IMR-90 (cell line): ENCODE results near the gene LMAN2L. TPM values are rescaled to one million over a fixed set of nuclear protein-coding genes. Genes with fewer than 3 reads are reported as not detected.

Experiments
- polyA plus RNA-seq, 3 experiments: library from polyadenylated mRNA; depleted of rRNA; stranded (reverse); fragments of >200 nt; gene quantifications; 2 replicates each; pipeline ENCODE4 v1.2.3, GENCODE V29; 2012; ENCODE audit warnings: low replicate concordance in 1 of 3
- total RNA-seq: library from RNA; depleted of rRNA; stranded (reverse); fragments of >200 nt; gene quantifications from 2 replicates; pipeline ENCODE4 v1.2.3, GENCODE V29; 2012; rRNA removed

Gene LMAN2L
- total and polyA plus RNA-seq, 2 of the 4 experiments (the other 2 are of a cell fraction): 22.5 to 22.9 TPM

Other genes starting within 250 kb of the LMAN2L start
- gene NEURL3, start 234.7 kb downstream of the LMAN2L start, total RNA-seq: not detected in 2 replicates
- gene NEURL3, start 234.7 kb downstream of the LMAN2L start, polyA plus RNA-seq (2012; rRNA removed): not detected in 2 replicates
- gene ARID5A, start 203.3 kb downstream of the LMAN2L start, total RNA-seq: 2.2 and 2.3 TPM in 2 replicates
- 6.7 and 7.2 TPM in 2 replicates for gene ARID5A, start 203.3 kb downstream of the LMAN2L start, polyA plus RNA-seq (2012; rRNA removed)
- 25.0 and 26.3 TPM in 2 replicates for gene KANSL3, start 101.8 kb downstream of the LMAN2L start, total RNA-seq
- 19.5 and 22.2 TPM in 2 replicates for gene KANSL3, start 101.8 kb downstream of the LMAN2L start, polyA plus RNA-seq (2012; rRNA removed)
- gene FER1L5, start 97.3 kb downstream of the LMAN2L start, total RNA-seq: 0.28 and 0.36 TPM in 2 replicates
- 0.09 and 0.15 TPM in 2 replicates for gene FER1L5, start 97.3 kb downstream of the LMAN2L start, polyA plus RNA-seq (2012; rRNA removed)
- gene CNNM4, start 20.8 kb upstream of the LMAN2L start, total RNA-seq: 1.4 and 2.0 TPM in 2 replicates
- 4.1 and 4.6 TPM in 2 replicates for gene CNNM4, start 20.8 kb upstream of the LMAN2L start, polyA plus RNA-seq (2012; rRNA removed)
- gene CNNM3, start 76.2 kb upstream of the LMAN2L start, total RNA-seq: 2.2 and 2.3 TPM in 2 replicates
- 6.1 and 6.3 TPM in 2 replicates for gene CNNM3, start 76.2 kb upstream of the LMAN2L start, polyA plus RNA-seq (2012; rRNA removed)
- gene ANKRD23, start 104.0 kb upstream of the LMAN2L start, total RNA-seq: 0.54 and 0.83 TPM in 2 replicates
- gene ANKRD23, start 104.0 kb upstream of the LMAN2L start, polyA plus RNA-seq (2012; rRNA removed): 1.5 and 1.6 TPM in 2 replicates
- 12.5 and 13.6 TPM in 2 replicates for gene ANKRD39, start 118.0 kb upstream of the LMAN2L start, total RNA-seq
- 15.9 and 17.0 TPM in 2 replicates for gene ANKRD39, start 118.0 kb upstream of the LMAN2L start, polyA plus RNA-seq (2012; rRNA removed)
- gene SEMA4C, start 130.0 kb upstream of the LMAN2L start, total RNA-seq: 13.3 and 15.8 TPM in 2 replicates
- 24.3 and 25.5 TPM in 2 replicates for gene SEMA4C, start 130.0 kb upstream of the LMAN2L start, polyA plus RNA-seq (2012; rRNA removed)
- gene FAM178B, start 246.5 kb upstream of the LMAN2L start, total RNA-seq: not detected in 2 replicates
- gene FAM178B, start 246.5 kb upstream of the LMAN2L start, polyA plus RNA-seq (2012; rRNA removed): not detected in 2 replicates